NCI-H1105 treated with DMSO at 0.1 percent for 48 hours (cell line): ENCODE data around the gene MCRIP1.
"Not testable (repeated sequence)": the region's sequence is repeated elsewhere in the genome, so short reads cannot be mapped to it uniquely, and the experiment has no call there.

ENCODE experiments used
- DNase-seq: peaks from one replicate; lab custom pipeline; 2025; lab: John Stamatoyannopoulos, UW

The MCRIP1 gene

DNA sequence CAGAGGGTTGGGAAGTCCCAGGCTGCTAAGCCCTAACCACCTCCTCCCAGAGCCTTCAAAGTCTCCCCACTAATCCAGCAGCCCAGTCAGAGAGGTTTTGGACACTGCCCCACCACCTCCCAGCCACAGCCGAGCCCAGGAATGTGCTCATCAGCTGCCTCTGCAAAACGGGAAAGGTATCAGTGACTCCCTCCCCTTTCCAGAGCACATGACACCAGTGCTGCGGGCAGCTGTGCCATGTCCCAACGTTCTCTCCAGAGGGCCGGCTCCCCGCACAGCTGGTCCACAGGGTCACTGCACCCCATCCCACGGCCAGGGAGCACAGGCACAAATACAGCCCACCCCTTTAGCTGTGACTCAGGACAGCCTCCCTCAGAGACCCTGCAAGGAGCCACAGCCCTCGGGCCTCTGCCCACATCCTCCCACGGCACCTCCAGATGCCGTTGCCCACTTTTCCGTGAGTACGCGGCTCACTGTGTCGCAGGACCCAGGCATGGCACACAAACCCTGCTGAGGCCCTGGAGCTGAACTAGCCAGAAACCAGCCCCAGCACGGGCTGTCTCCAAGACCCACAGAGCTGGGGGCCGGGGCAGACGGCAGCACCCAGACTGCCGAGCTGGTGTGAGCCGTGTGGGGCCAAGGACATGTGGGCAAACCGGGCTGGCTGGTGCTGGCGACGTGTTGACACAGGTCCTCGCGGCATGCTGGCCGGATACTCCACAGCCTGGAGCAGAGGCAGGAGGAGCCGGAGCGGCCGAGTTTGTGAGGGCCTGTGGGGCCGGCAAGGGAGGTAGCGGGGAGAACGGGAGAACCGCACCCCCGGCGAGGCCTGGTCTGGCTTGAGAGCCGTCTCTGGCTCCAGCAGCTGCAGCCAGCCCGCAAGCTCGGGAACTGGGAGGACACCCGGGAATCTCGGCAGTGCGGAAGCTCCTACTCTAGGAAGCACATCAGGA lies 8.0 kb upstream of the MCRIP1 start:
- no peak for DNase-seq

DNA sequence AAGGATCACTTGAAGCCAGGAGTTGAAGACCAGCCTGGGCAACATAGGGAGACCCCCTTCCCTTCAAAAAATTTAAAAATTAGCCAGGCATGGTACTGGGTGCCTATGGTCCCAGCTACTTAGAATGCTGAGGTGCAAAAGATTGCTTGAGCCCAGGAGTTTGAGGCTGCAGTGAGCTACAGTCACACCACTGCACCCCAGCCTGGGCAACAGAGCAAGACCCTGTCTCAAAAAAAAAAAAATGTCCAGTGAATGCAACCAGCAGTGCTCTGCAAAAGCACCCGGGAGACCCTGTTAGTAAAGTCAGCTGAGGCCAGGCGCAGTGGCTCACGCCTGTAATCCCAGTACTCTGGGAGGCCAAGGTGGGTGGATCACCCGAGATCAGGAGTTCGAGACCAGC lies 7.0 kb upstream of the MCRIP1 start:
- DNase-seq, result not testable (repeated sequence)

DNA sequence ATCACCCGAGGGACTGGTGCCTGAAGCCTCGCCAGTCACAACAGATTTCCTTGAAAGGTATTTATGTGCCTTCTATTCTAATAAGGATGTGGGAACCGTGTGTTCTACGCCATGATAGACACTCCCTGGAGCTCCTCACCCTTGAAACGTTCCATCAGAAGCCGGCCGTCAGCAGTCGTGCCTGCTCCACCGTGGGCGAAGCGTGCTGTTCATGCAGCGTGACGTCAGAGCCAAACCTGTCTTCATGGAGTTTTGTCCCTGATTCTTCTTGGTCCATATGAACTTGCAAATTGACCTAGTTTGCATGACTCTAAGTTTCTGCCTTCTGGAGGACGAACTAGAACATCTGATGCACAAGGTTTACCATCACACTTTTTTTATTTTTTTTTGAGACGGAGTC lies 6.2 kb upstream of the MCRIP1 start:
- DNase-seq, result no peak

DNA sequence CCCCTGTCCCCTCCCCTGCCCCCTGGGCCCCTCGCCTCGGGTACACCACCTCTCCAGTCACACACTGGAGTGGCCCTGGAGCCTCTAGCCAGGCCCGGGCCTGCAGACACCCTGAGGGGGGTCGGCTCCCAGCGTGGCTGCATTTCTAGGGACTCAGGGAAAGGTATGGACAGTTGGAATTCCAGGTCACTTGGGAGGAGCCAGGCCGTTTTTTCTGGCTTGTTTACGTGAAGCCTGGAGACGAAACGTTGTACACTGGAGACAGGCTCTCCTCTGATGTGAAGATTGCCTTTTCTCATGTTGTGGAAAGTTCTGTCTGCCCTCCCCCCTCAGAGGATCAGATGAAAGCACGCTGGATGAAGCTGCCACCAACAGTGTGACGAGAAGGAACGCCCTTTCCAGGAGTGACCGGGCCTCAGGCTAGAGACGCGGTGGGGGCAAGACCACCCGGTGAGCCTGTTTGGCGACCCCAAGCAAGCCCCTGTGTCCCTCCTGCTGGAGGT lies 5.7 kb upstream of the MCRIP1 start:
- DNase-seq, result no peak

DNA sequence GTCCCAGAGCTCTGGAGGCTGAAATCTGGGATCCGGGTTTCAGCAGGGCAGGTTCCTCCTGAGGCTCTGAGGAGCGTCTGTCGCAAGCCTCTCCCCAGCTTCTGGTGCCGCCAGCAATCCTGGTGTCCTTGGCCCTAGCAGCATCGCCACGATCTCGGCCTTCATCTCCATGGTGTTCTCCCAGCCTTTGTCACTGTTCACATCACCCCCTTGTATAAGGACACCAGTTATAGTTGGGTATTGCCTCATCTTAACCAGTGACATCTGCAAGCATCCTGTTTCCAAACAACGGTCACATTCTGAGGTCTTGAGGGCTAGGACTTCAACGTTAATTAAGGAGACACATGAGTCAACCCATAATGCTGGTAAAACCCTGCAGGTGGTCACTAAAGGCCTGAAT lies 4.5 kb upstream of the MCRIP1 start:
- no peak for DNase-seq

DNA sequence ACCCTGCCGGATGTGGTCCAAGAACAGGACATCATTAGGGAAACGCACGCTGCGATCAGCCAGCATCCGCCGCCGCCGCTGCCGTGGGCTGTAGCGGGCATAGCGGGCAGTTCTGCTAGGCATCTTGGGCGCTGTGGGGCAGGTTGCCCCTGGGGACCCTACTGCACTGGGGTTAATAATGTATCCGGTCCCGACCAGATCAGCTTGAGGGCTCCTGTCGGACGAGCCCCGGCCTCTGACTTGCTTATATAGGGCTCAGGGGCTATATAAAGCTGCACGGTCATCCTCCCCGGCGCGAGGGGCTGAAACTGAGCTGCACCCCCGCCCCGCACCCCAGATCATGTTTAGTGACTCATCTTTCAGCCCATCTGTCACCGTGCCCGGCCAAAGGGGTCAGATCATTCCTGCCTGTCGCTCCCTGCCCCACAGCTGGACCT lies 1.8 kb upstream of the MCRIP1 start, which contains the start of gene PPP1R27:
TSS of gene PPP1R27 (minus strand) at position 220 of the 437 bp plus-strand sequence. CDS start at position 123, 97 bp downstream.
- no peak for DNase-seq

DNA sequence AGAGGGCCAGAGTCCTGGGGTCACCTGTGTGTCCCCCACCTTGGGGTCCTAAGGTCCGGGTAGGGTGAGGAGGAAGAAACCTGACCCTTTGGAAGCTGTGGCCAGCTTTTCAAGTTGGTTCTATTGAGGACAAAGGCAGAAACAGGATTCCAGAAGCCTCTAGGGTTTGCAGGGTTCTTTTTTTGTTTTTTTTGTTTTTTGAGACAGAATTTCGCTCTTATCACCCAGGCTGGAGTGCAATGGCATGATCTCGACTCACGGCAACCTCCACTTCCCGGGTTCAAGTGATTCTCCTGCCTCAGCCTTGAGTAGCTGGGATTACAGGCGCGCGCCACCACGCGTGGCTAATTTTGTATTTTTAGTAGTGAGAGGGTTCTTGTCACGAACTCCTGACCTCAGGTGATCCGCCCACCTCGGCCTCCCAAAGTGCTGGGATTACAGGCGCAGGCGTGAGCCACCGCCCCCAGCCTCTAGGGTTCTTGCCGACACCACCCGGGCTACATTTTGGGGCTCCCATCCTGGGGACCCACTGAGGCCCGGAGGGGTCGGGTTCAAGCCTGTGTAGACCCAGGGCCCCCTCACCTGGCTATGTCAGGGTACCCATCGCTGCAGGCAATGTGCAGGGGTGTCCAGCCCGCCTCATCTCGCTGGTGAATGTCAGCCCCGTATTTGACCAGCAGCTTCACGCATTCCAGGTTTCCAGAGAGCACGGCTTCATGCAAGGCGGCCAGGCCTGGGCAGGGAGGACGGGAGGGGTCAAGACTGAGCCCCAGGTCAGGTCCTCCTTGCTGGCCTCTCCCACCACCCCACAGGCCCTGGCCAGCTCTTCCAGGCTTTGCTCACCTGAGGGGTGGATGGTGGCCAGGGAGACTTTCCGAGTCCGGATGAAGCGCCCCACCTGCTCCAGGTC lies 1.1 kb upstream of the MCRIP1 start:
- DNase-seq, result no peak

DNA sequence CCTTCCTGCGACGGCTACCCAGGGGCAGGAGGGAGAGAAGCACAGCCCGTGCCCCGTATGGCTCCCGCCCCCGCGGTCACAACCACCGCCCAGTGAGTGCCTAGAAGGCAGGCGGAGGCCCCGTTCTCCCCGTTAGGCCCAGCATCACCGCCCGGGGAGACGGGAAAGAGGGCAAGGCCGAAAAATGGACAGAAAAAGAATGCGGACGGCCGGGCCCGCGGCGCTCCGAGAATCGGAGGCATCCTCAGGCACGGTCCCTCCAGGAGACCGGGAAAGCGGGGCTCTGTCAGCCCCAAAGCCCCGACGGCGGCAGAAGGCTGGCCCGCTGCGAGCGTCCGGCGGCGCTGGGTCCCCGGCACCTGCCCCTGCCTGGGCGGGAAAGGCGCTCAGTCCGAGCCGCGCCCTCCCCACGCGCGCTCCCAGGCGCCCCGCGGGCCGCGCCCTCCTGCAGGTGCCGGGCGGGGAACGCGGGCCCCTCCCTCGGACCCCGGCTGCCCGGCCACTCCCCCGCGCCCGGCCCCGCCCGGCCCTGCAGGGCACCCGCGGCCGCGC lies 407 bp downstream of the MCRIP1 start:
- no peak for DNase-seq

DNA sequence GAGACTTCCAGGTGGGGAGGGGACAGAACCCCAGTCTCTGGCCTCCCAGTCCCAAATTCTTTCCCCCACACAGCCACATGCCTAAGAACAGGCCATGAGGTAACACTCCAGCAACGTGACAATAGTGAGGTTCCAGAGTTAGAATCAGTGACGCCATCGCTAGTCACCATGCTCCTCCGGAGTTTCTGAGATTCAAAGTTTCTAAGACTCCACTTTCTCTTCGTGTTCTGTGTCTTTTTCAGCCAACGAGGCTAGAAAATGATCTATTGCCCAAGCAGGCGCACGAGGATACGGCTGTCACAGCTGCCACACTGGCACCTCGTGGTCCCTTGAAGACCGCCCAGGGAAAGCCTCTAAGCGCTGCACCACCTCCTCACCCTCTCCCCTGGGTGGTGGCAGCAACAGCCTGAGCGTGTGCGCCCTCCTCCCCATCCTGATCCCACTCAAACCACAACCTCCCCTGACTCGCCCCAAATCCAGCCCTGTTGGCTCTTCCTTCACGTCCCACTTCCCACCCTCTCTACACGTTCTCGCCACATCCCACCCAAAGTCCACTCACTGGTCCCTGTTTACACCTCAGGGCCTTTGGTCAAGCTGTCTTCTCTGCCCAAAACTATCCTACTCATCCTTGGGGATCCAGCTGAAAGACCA lies 1.0 kb downstream of the MCRIP1 start:
- DNase-seq, result no peak

DNA sequence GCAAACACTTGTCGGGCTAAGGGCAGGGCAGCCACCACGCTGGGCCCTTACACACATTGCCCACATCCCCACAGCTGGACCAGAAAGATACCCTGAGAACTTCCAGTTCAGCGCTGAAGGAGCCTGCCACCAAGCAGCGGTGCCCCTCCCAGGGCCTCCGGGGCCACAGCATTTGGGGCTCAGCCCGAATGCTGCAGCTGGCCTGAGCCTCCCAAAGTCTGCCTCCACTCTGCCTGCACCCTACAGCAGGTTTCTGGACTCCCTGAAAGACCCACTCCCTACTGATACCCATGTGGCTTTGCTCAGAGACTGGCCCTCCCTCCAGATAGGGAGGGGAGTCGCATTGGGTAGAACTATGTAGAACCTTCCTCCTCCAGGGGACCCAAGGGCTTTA lies 1.5 kb downstream of the MCRIP1 start:
- no peak for DNase-seq

DNA sequence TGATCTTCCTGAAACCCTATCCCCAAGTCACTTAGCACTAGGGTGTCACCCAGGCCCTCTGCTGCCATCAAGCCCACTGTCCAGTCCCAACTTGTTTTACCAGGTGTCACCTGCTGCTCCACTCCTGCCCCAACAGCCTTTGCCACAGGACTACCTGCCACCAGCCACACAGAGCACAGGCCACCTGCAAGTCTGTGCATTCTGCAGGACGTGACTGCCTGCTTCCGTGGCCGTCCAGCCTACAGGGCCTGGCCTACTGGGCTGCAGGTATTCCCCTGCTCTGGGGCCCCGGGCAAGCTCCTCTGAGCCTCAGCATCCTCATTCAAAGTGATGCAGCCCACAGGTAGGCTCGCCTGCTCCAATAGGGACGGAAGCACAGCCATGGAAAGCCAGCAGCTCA lies 3.2 kb downstream of the MCRIP1 start:
- DNase-seq, result no peak

DNA sequence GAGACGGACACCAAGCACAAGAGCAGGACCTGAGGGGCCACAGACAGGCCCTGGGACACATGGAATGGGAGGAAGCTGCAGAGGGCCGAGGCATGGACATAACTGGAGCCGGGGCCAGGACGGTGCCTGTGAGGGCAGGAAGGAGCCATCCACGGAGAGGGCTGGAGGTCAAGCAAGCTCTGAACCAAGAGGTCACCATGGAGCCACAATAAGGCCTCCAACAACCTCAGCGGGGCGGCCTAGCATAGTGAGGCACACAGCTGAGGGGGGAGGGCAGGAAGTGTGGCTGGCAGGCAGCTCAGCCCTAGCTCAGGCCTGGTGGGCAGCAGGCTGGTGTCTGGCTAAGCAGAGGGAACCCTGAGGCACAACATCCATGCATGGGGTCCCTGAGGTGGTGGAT lies 4.4 kb downstream of the MCRIP1 start:
- DNase-seq, result no peak

DNA sequence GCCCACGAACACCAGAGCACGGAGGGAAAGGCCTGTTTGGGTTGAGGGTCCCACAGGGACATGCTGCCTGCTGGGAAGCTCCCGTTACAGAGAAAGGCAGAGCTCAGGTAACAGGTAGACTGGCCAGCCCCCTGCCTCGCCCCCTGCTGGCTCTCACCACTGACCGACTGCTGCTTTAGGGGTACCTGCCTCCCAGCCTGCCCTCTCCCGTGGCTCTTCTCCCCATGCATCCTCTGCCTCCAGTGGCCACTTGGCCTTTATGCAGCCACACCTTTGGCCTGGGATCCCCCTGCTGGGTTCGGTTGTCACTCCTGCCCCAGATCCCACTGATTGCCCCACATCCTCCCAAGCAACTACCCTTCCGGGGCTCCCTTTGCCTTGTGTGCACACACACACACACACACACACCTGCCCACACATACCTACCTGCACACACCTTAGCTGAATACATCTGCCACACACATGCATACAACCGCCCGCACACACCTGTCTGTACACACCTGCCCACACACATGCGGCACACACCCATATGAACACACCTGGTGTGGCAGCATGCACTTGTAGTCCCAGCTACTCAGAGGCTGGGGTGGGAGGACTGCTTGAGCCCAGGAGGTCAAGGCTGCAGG lies 7.1 kb downstream of the MCRIP1 start:
- DNase-seq, result no peak

DNA sequence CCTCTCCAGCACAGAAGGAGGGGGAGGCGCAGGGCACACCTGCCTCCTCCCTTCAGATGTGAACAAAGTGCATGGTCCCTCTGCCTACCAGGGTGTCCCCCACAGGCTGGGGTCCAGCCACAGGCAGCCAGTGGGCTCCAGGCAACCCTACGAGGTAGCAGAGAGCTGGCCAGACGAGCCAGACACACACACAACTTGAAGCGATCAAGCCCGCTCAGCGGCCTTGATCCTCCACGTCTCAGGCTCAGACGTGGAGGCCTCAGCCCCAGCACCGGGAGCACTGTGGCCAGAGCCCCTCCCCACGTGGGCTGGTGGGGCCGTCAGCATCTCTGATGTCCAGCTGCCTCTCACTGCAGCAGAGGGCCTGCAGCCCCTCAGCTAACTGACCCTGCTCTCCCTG lies 8.5 kb downstream of the MCRIP1 start:
- no peak for DNase-seq

DNA sequence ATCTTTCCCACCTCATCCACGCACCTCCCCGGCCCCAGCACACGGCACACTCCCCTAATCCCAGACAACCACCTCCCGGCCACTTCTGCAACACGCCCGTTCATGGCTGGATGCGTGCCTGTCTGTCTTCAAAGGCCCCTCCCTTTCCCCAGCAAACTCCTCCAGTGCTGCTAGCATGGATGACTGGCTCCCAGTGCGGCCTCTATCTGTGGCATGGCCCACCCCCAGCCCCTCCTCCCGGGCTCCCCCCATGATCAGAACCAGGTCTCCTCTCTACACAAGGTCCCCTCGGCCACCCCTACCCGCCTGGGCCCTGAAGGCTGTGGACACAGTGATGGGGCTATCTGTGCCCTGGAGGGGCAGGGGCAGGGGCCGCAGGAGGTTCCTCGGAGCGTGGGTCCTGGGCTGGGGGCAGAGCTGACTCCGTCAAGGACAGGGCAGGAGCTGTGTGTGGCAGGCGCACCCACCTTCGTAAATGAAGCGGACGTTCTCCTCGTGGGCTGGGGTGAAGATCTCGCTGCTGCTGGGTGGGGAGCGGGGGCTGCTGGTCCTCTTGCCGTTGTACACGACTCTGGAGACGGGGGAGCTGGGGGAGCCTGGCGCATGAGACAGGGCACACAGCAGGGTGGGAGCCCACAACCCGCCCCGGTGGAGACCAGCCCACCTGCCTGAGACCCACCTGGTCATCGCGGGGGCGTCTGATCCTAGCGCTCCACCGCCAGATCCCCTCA lies 9.1 kb downstream of the MCRIP1 start:
- DNase-seq, result no peak

DNA sequence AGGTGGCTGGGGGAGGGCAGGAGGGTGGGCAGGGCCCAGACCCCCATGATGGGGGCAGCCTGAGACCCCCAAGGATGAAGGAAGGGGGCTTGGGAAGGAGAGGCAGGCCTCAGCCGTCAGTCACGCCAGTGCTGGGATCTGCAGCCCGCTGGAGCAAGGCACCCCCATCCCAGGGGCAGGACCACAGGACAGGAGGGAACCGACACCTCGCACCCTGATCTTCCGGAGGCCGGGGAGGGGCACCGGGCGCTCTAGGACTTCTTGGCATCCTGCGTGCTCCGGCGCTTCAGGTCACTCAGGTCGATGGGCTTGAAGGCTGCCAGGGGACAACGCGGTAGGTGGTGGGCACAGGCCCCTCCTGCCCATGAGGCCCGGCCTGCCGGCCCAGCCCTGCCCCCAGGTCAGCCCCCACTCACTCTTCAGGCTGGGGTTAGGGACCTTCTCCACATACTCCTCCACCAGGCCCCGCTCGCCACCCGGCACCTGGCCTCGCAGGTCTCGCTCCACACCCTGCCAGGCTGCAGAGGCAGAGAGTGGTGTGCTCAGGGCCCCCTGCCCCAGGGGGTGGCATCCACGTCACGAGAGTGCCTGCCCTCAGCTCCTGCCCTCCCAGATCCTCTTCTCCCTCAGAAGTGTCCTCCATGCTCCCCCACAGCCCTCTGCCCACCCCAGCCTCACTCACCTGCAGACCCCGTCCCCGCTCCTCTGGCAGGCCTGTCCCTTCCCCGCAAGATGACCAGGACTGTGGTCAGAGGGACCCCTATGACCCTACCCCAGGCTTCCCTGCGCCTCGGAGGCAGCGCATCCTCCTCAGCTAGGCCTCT lies 9.9 kb downstream of the MCRIP1 start:
- DNase-seq, result no peak

DNA sequence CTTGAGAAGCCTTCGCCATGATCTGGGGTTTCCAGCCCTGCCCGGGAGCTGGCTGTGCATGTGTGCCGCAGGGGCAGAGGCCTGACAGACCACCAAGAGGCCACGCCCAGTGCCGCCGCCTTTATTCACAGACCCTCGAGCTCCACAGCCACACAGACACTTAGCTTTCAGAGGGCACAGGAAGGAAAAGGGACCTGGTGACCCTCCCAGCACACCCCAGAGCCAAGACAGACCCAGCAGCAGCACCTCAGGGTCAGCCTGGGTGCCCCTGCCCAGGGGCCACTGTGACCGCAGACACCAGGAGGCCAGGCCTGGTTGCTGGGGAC lies 10.8 kb downstream of the MCRIP1 start:
- DNase-seq, result no peak

DNA sequence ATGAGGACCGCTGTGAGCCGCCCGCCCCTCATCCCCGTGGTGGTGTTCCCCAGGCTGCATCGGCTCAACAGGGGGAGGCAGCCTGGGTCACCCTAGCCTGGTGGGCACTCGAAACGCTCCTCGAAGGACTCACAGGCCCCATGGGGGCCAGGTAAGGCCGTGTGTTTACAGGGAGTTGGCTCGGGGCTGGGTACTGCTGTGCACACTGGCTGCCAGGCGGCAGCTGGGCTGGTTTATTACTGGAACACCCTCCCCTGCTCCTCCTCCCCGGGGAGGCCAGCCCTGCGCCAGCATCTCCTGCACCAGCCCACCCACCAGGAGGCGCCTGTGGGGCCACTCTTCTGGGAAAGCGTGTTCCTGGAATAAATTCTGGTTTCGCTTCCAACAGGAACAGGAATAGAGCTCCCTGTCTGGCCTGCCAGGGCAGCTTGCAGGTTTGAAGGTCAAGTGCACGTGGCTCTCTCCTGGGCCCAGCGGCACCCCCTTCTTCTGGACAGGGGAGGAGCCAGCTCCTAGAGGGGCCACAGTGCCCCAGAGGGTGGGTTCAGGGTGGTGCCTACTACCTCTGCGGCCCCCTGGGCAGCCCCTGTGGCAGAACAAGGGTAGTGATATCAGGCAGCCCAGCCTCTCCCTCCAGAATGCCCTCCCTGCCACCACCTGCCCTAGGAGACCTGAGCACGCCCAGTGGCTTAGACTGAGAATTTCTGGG lies 11.3 kb downstream of the MCRIP1 start:
- DNase-seq, result no peak

DNA sequence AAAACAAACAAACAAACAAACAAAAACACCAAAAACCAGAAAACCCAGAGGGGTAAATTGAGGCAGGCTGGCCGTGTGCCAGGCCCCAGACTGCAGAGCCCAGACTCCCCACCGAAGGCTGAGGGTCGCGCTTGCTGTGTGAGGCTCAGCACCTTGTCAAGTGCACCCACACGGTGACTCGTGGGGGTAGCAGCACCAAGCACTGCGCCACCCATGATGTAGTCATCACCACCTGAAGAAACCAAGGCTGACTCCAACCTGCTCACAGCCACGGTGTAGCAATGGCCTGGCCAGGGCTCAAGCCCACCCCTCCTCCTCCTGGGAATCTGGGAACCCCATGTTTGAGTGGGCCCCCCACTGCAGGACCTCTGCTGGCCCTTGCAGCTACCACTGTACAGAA lies 11.9 kb downstream of the MCRIP1 start:
- no peak for DNase-seq
